Heart left ventricle (tissue), 13 donors: Measurements from ENCODE around the gene GRXCR2.

Experiments used
- POLR2A ChIP-seq, 2 donors: fragments of 450-650 bp; IDR thresholded peaks; one replicate each; pipeline ENCODE4 v1.6.1; 2017; ENCODE audit warnings: antibody characterized with exemption in 2 of 2, mild to moderate bottlenecking in 2 of 2, moderate library complexity in 2 of 2
- TF ChIP-seq, protein P1 (sequence below), 12 donors: fragments of 200-600 bp; sonication (generic) in 4 of 12; IDR thresholded peaks; one replicate each; pipeline versions ENCODE4 v1.5.0 to v1.8.0; 2018 to 2022; ENCODE audit warnings: antibody characterized with exemption in 12 of 12, mild to moderate bottlenecking in 5 of 12
- donor health status: ischemic (EF 13 %, LVEDD 7.1; RV severe dilation, severe dysfunction).
- donor health status: DM: no; HTN: yes; CAD: no.
- donor health status: DM: no; HTN: no; CAD: no.
- donor health status: ischemic (EF 25% LVEDD 6.9; RV normal size, moderate dysfunction).
- donor health status: ischemic (EF 25% LVEDD 5.7; RV mildly dilated, moderate dysfunction).
- donor health status: ischemic (EF 35%, LVEDD 5.7; RV mildly dilated, moderate dysfunction).
- donor health status: nonischemic (EF 11% LVEDD 7.7; RV severe dilation, severe dysfunction).
- donor health status: DM: yes; HTN: yes; CAD: no.
- donor health status: PGD.
- donor health status: ischemic (EF 29% LVEDD 5.4; RV normal size, mild dysfunction).
- donor health status: nonischemic (EF 23%, LVEDD 6.1; RV moderate dilation, normal function).

GRCh38 chr5:145818604-145819003 lies 54.2 kb downstream of the GRXCR2 start:
- TF ChIP-seq, protein P1, sequence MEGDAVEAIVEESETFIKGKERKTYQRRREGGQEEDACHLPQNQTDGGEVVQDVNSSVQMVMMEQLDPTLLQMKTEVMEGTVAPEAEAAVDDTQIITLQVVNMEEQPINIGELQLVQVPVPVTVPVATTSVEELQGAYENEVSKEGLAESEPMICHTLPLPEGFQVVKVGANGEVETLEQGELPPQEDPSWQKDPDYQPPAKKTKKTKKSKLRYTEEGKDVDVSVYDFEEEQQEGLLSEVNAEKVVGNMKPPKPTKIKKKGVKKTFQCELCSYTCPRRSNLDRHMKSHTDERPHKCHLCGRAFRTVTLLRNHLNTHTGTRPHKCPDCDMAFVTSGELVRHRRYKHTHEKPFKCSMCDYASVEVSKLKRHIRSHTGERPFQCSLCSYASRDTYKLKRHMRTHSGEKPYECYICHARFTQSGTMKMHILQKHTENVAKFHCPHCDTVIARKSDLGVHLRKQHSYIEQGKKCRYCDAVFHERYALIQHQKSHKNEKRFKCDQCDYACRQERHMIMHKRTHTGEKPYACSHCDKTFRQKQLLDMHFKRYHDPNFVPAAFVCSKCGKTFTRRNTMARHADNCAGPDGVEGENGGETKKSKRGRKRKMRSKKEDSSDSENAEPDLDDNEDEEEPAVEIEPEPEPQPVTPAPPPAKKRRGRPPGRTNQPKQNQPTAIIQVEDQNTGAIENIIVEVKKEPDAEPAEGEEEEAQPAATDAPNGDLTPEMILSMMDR (IDR thresholded peaks at IDR 0.05), result no peak
- TF ChIP-seq POLR2A (IDR thresholded peaks at IDR 0.05), result no peak
